Measurements from ENCODE around the gene CHADL.

DNA sequence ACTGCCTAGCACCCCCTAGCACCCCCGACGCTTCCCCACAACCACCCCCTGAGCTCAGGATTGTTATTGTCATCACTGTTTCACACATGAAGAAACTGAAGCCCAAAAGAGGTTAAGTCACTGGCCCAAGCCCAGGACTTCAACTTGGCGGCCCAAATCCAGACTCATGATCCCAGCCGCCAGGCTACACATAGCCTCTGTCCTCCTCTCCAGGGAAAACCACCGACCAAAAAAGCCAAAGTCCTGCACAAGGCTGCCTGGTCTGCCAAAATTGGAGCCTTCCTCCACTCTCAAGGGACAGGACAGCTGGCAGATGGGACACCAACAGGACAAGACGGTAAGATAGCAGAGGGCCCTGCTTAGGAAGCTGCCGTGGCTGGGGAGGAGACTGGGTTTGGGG lies 24.8 kb downstream of the CHADL start:
- TF ChIP-seq, protein P1, sequence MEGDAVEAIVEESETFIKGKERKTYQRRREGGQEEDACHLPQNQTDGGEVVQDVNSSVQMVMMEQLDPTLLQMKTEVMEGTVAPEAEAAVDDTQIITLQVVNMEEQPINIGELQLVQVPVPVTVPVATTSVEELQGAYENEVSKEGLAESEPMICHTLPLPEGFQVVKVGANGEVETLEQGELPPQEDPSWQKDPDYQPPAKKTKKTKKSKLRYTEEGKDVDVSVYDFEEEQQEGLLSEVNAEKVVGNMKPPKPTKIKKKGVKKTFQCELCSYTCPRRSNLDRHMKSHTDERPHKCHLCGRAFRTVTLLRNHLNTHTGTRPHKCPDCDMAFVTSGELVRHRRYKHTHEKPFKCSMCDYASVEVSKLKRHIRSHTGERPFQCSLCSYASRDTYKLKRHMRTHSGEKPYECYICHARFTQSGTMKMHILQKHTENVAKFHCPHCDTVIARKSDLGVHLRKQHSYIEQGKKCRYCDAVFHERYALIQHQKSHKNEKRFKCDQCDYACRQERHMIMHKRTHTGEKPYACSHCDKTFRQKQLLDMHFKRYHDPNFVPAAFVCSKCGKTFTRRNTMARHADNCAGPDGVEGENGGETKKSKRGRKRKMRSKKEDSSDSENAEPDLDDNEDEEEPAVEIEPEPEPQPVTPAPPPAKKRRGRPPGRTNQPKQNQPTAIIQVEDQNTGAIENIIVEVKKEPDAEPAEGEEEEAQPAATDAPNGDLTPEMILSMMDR (IDR thresholded peaks at IDR 0.05), result no peak
- TF ChIP-seq POLR2AphosphoS5 (IDR thresholded peaks at IDR 0.05) (no peak), EP300 (IDR thresholded peaks at IDR 0.05) (no peak)
